Epithelial cell of prostate (primary cell): Measurements from ENCODE around the gene CABCOCO1.

Source experiments
- DNase-seq: peaks from one replicate; pipeline ENCODE4 v3.0.0-alpha.2; 2011; ENCODE audit warnings: low read depth, low spot score
- H3K27ac ChIP-seq: fragments of 450-650 bp; 2 replicates; pipeline ENCODE4 v1.5.1; 2017; ENCODE audit warnings: mild to moderate bottlenecking

CABCOCO1 gene

DNA sequence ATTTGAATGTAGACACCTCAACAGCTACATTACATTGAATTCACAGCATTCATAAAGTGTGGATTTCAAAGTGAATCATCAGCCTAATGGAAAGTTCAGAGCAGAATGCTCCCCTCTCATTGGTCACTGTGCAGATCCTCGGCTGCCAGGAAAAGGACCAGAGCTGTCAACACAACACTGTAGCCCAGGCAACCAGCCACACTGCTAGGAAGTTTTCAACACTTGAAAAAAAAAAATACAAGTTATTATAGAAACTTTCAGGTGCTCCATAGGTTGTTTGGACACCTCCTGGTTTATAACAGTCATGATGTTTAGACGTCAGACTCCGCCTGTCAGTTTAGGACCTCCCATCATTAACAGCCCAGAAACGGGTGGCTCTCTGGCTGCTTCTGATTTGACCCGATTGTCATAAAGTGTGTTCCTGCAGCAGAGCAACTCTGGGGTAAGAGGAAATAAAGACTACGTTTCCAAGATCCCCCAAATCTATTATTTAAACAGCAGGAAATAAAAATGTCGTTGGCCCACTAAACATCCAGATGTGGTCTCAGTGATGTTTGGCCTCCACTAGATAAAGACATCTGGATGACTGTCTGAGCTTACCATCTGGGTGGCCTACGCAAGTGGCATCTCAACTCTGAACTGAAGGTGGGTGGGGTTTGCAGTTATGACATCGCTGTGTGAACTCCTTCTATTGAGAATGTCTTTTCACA lies 117.4 kb downstream of the CABCOCO1 start:
- peak; percentile 78 for DNase-seq

DNA sequence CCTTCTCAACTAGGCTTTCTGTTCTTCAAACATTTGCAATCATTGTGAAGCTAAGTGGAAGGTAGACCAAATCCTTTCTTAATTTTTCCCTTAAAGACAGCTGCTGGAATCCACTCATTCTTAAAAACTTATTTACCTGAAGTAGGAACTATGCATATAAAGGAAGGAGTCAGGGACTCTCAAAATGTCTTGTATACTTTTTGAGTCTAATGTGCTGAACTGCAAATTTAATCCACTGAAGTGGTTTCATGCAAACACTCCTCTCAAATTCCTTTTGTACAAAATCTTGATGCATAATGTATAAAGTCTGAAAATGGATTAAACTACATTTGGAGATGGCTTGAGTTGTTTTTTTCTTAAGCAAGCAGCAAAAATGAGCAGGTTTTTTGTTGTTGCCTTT lies 118.0 kb downstream of the CABCOCO1 start:
- DNase-seq: no peak
- no peak overlapping the region for H3K27ac ChIP-seq

More for the DNA sequence above, 117.4 kb downstream of the CABCOCO1 start:
- H3K27ac ChIP-seq: no peak overlapping the region

DNA sequence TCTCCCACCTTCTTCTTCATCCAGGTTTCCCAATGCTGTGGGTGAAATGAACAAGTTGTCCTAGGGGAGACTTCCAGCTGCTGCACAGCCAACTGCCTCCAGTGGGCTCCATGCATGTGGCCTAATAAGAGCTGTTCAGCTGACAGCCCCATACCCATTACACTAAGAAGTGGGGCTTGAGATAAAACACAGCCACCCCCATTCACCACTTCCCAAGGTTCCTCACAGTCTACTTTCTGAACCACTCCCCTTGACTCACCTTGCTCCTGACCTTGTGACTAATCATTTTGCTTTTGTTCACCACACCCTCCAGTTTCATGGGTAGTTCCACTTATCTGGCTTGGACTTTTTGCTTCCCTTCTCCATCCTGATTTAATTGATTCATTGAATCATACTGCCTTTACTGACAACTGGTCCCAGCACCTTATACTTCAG lies 119.3 kb downstream of the CABCOCO1 start:
- H3K27ac ChIP-seq: peak overlapping the region; percentile 50
- peak; percentile 88 for DNase-seq

DNA sequence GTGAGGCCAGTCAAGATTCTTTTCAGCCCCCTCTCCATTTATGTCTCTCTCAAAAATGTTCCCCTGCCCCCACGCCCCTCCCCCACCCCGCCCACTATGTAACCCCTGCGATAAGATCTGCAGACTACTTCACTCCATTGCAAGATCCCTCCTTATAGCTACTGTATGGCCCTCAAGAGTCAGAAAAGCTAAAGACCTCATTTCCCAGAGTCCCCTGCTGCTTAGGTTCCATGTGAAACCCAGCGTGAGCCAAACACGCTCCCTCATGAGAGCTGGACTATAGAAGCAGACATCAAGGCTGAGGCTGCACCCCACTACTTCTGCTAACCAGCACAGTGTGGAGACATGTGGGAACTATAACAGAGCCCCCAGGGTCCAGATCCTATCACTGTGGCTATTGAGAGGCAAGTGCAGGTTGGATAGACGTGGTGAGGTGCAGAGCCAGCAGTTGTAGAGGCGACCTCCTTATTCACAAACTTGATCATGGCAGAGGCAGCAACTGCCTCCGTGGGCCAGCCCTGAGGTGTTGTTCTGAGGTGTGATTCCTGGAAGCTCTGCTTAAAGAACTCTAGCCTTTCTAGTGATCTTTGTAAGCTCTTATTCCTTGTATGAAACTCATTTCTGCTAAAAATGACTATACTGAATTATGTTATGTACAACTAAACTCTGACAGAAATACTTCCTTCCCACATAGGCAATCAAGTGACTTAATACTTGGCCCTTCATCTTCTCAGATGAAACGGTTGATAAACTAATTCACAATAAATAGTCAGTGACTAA lies 121.8 kb downstream of the CABCOCO1 start:
- H3K27ac ChIP-seq: no peak overlapping the region
- DNase-seq: no peak

DNA sequence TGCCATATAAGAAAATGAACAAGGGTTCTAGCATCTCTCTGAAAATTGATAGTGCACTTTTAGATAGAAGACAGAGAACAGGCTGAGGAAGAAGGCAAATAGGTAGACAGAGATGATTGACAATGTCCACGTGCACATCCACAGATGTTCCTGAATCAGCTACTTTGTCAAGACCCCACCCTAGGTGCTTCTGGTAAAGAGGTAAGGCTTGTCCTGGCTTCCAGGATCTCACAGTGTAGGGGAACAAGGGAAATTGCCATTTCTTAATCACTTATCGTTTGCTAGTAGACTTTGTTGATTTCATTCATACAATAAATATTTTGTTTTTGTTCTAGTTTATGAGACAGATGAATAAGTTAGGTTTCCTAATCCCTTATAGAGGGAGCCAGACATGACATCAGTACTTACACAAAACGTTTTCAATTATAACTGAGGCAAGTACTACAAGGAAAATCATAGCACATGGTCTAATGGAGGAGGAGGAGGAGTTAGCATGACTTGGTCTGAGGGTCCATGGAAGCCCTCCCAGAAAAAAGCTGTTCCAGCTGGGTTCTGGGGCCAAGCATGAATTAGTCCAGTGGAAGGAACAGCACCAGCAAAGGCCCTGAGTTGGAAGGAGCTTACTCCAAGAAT lies 122.9 kb downstream of the CABCOCO1 start:
- H3K27ac ChIP-seq: no peak overlapping the region
- DNase-seq: no peak

DNA sequence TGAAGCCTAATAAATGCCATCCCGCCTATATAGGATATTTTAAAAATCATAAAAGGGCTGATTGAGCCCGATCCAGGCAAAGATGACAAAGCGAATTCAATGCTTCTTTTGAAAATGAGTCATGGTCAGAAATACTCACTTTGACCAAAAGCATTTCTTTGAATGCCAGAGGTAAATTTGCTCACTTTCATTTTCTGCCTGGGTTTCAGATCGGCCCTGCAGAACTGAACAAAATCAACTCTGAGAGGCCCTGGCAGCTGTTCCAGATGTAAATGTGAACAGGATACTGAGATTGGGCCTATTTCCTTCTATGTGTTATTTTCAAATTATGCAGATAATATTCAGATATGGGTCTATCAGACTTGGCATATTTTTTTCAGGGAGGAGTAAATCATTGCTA lies 124.0 kb downstream of the CABCOCO1 start:
- H3K27ac ChIP-seq: peak overlapping the region; percentile 17
- DNase-seq: no peak

DNA sequence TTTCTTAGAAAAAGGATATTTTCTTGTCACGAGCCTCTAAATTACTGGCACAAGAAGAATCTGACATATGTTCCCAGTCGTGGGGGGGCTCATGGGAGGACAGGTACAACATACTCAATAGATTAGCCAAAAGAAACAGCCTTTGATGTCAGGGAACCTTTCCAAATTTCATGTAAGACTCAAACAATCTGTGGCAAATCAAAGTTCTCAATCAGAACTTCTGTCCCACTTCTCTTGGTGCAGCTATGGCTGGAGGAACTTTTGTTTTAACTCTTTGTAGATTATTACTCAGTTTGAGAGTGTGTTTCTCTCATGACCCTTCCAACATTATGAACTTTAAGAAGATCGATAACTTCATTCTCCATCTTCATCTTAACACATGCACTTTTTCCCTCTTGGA lies 124.4 kb downstream of the CABCOCO1 start:
- DNase-seq: no peak
- peak overlapping the region; percentile 17 for H3K27ac ChIP-seq

DNA sequence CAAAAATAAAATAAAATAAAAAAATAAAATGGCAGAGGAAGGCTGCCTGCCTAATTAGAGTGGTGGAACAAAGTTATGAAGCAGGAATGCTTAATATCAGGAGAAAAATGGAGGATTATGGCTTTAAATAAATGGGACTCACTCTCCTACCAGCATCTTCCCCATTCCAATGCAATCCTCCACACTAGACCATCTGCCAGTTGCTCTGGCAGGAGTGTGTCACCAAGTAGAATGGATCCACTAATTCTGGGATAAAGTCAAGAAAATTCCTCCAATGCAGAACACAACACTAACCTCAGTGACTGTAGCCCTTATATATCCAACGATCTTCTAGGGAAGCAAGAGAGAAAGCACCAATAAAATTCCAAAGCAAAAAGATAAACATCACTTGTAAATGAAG lies 126.3 kb downstream of the CABCOCO1 start:
- DNase-seq: no peak
- no peak overlapping the region for H3K27ac ChIP-seq

DNA sequence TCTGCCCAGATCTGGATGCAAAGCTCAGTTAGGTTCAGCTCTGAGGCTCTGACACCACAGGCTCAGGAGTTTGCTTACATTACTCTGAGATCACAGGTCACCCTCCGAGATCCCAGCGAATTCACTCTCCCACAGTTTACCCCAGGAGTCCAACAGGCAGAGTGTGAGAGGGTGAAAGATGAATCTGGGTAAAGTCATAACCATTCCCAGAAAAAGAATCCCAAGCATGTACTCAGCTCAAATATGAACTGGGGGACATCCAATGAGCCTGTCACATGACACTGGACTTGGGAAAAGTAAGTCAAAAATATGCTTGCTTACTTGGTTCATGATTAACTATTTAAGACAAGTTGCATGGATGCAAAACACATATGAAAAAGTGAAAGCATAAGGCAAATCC lies 128.5 kb downstream of the CABCOCO1 start:
- H3K27ac ChIP-seq: no peak overlapping the region
- DNase-seq: no peak

DNA sequence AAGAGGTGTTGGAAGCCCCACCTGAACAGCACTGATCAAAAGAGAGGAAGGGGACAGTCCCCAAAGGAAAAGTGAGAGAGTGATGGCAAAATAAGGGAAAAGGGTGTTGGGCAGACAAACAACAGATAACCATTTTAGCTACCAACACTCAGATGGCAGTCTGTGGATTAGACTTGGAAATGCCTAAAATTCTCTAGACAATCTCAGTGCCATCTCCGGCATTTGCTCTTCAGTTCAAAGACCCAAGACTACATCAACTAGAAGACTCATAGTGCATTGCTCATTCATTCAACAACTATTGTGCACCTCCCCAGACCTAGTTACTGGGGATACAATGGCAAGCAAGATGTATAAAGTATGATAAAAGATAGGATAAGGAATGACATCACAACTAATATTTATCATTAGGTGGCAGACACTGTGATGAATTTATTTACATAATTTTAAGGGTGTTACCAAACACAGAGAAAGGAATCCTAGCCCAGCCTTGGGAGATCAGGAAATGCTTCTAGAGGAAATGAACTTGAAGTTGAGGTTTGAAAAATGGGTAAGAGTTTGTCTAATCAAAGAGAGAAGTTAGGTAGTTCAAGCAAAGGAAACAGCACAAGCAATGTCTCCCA lies 129.5 kb downstream of the CABCOCO1 start:
- H3K27ac ChIP-seq: no peak overlapping the region
- no peak for DNase-seq

DNA sequence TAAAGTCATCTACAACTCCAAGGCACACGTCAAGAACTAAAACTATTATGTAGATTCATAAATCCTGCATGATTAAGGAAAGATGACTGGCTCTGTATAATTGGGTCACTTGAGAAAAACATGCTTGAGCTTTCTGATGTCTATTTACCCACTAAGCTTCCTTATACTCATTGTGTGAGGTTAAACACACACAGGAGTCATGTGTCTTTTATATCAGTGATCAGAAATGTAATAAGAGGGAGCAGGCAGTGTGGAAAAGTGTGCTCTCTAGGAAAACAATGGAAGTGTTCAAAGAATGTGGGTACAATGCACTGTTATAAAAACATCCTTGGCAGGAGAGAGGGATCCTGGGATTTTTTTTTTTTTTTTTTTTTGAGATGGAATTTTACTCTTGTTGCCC lies 130.2 kb downstream of the CABCOCO1 start:
- no peak overlapping the region for H3K27ac ChIP-seq
- DNase-seq: no peak

DNA sequence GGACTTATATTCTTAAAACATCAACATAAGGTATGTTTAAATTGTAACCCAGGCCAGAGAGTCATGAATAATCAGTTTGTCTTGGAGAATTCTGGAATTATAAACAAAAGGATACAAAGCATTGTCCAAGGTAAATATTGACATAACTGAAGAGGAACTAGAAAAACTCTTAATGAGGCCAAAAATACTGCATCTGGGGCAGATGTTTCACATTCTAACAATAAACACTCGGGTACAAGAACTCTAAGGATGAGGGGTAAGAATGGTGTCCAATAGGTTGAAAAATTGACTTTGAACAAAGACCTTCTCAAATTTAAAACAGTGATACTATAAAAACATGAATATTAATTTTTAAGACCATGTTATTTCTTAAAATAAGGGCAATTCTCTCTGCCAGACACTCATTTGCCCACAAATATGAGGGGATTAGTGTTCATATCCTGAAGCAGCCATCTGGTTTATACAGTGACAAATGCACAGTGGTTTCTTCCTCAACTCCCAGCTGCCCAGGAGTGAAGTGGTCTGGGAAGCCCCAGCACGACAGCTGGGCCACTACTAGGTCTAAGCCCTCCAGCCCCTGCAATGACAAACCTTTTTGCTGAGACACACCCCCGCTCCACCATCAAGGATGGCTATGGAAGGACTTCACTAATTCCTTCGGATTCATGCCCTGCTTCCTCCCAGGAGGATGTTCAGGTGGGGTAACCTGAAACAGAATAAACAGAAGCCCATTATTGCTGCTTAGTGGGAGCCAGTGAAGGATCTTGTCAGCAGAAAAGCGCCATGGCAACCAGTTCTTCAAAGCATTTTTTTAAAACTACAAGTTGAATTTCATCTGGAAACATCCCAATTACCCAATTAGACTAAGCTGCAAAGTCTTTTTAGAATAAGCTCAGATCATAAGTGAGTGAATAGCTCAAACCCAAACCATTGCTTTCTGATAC lies 131.3 kb downstream of the CABCOCO1 start:
- no peak for DNase-seq
- H3K27ac ChIP-seq: no peak overlapping the region

DNA sequence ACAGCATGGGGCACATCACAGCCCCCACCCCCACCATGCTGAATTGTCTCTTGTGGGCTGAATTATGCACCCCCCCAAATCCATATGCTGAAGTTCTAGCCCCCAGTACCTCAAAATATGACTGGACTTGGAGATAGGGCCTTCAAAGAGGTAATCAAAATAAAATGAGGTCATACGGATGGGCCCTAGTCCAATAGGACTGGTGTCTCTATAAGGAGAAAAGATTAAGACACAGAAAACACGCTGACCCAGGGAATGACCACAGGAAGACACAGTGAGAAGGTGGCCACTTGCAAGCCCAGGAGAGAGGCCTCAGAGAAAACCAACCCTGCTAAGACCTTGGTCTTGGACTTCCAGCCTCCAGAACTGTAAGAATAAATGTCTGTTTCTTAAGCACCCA lies 132.4 kb downstream of the CABCOCO1 start:
- DNase-seq: no peak
- no peak overlapping the region for H3K27ac ChIP-seq

DNA sequence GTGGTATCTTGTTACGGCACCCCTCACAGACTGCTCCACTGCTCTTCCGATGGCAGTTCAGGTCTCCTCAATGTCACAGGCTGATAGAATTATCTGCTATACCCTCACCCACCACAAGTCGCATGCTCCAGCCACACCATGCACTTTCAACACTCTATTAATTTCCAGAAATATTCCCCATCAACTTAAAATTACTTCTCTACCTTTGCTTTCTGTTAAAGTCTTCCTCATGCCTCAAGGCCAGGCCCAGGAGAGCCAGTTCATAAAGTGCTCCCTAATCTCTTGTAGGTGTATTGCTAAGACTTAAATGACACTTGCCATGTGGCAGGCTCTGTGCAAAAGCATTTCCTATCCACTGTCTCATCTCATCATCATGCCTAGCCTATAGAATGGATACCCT lies 132.8 kb downstream of the CABCOCO1 start:
- no peak for DNase-seq
- H3K27ac ChIP-seq: no peak overlapping the region

DNA sequence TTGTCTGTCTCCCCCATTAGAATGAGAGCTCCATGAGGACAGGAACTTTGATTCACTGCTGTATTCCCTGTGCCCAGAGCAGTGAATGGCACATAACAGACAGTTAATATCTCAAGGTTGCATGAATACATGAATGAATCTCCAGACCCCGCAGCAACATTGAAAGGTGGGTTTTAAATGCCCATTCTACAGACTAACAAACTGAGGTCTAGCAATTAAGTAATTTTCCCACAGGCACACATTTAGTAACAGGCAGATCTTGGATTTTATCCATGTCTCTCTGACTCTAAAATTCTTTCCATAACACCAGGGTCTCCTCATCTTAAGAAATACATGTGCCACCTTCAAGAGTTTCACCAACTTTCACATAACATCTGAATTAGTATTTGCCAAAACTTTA lies 134.1 kb downstream of the CABCOCO1 start:
- no peak overlapping the region for H3K27ac ChIP-seq
- no peak for DNase-seq

DNA sequence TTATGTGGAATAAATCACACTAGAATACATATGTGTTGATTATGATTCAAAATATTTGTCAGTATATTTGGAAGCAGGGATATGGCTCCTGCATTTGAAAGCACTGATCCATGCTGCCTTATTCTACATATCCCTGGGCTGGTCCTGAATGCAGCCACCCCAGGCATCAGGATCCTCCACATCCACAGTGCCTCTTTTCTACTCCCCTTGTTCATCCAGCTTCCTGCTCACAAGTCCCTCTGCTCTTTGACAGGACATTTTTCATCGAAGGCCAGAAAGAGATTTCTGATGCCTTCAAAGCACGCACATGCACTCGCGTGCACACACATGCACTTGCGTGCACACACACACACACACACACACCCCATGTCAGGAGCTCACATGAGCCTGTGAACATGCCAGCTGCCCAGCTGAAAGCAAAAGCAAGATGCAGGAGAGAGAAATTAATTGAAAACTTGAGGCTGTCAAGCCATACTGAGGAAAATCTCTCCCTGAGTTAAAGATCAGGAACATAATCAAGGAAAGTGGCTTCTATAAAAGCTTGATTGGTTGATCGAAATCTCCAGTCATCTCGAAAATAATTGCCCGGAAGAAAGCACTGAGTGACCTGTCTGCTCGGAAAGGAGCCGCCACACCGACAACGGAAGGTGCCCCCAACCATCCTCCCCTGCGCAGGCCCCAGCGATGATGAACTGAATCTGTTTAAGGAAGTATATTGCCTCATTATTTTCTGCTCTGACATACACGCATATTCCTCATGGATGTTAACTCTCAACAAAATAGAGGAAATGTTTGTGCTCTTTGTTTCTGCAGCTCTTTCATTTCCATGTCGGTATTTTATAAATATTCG lies 134.8 kb downstream of the CABCOCO1 start:
- no peak for DNase-seq
- no peak overlapping the region for H3K27ac ChIP-seq

DNA sequence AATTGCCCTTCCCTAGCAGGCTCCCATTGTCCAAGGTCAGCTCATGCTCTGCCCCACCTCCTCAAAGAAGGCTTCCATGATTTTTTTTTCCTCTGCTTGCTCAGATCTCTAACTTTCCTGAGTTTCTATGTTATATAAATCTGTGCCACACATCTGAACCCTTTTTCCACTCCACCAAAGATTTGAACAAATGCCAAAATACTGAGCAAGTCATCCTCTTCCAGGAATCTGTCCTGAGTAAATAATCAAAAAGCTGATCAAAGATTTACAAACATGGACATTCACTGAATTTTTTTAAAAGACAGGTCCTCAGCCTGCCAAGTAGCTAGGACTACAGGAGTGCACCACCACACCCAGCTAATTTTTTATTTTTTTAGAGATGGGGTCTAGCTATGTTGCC lies 136.0 kb downstream of the CABCOCO1 start:
- H3K27ac ChIP-seq: no peak overlapping the region
- DNase-seq: no peak

DNA sequence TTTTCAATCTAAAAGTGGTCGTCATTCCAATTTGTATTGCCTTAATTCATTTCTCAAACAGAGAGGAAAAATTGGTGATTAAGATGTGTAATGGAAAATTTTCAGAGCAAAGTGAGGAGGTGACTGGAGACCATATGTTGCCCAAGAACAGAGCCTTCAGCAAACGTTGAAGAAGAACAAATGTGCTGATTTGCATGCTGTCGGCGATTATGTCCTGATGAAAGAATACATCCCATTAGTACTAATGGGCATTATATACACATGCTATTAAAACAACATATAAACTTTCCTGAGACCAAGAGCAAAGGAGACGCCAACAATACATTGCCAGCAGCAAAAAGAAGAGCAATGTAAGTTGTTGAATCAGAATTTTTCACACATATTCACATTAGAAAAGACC lies 138.8 kb downstream of the CABCOCO1 start:
- DNase-seq: no peak
- H3K27ac ChIP-seq: no peak overlapping the region

DNA sequence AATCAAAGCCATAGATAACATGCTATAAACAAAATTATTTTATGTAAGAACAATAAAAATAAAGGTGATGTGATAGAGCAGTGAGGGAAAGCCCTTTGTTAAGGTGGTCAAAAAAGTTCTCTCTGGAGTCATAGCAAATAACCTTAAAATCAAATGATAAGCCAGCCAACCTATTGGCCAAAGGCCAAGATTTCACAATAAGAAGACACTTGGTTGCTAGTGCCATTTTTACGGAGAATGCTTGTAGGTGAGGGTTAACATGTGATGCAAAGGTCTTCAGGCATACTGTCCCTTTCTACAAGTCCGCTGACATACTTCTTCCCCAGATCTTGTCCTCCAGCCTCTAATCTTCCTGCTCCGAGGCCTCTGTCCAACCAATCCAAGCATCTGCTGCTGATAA lies 140.5 kb downstream of the CABCOCO1 start:
- DNase-seq: no peak
- no peak overlapping the region for H3K27ac ChIP-seq
